Iris pigment epithelial cell (primary cell): ENCODE measurements around the gene RPRD1B.
"Not testable (repeated sequence)": the region's sequence is repeated elsewhere in the genome, so short reads cannot be mapped to it uniquely, and the experiment has no call there.

ENCODE experiments used
- DNase-seq: peaks from one replicate; pipeline ENCODE4 v3.0.0-alpha.2; 2011; ENCODE audit warnings: low read depth

RPRD1B gene

GRCh38 chr20:38001173-38001875 lies 32.2 kb upstream of the RPRD1B start:
- DNase-seq = peak; percentile 87

- peak; percentile 44 for DNase-seq
Measured at GRCh38 chr20:38001981-38002380, 31.6 kb upstream of the RPRD1B start.

GRCh38 chr20:38002422-38002821 lies 31.1 kb upstream of the RPRD1B start:
- DNase-seq = no peak

- DNase-seq = no peak
Measured at GRCh38 chr20:38004416-38004815, 29.1 kb upstream of the RPRD1B start.

- no peak for DNase-seq
Measured at GRCh38 chr20:38005903-38006302, 27.6 kb upstream of the RPRD1B start.

- no peak for DNase-seq
Measured at GRCh38 chr20:38007526-38007925, 26.0 kb upstream of the RPRD1B start.

GRCh38 chr20:38008233-38008944 lies 25.2 kb upstream of the RPRD1B start:
- DNase-seq = no peak

- not testable (repeated sequence) for DNase-seq
Measured at GRCh38 chr20:38009416-38009815, 24.1 kb upstream of the RPRD1B start.

GRCh38 chr20:38011696-38012095 lies 21.9 kb upstream of the RPRD1B start:
- DNase-seq = no peak

- DNase-seq = no peak
Measured at GRCh38 chr20:38012332-38012731, 21.2 kb upstream of the RPRD1B start.

- no peak for DNase-seq
Measured at GRCh38 chr20:38013887-38014286, 19.7 kb upstream of the RPRD1B start.

GRCh38 chr20:38017959-38018358 lies 15.6 kb upstream of the RPRD1B start:
- no peak for DNase-seq

- no peak for DNase-seq
Measured at GRCh38 chr20:38018385-38018784, 15.2 kb upstream of the RPRD1B start.

- DNase-seq = peak; percentile 64
Measured at GRCh38 chr20:38021087-38021772, 12.3 kb upstream of the RPRD1B start.

GRCh38 chr20:38023181-38024001 lies 10.2 kb upstream of the RPRD1B start:
- DNase-seq = peak; percentile 96

- DNase-seq = no peak
Measured at GRCh38 chr20:38024496-38024895, 9.1 kb upstream of the RPRD1B start.

- DNase-seq = no peak
Measured at GRCh38 chr20:38029453-38029852, 4.1 kb upstream of the RPRD1B start.

GRCh38 chr20:38031957-38032356 lies 1.6 kb upstream of the RPRD1B start:
- DNase-seq = no peak

GRCh38 chr20:38032585-38033329 lies 789 bp upstream of the RPRD1B start:
- no peak for DNase-seq

GRCh38 chr20:38034108-38034649 lies 633 bp downstream of the RPRD1B start:
- peak; percentile 14 for DNase-seq

- DNase-seq = peak; percentile 25
Measured at GRCh38 chr20:38034961-38035360, 1.4 kb downstream of the RPRD1B start.
